Frontal cortex (tissue), 4 donors: ENCODE results near the gene PML. TPM values are rescaled to one million over a fixed set of nuclear protein-coding genes. Genes with fewer than 3 reads are reported as not detected.

Experiments used
- DNase-seq, 2 donors: peaks; one replicate each; pipeline ENCODE4 v3.0.0; 2012; ENCODE audit warnings: low spot score in 2 of 2
- FAIRE-seq: peaks from 2 replicates; lab custom pipeline; 2012; peaks lifted over from hg19 to GRCh38; lab: Jason Lieb, UNC
- total RNA-seq: library from RNA; depleted of rRNA; stranded (reverse); fragments of >200 nt; gene quantifications from one replicate; pipeline ENCODE4 v1.2.3, GENCODE V29; 2014
- donor health status: control.
- donor health status: control.
- donor health status: control.

The PML gene
- total RNA-seq, 1 donor from 2014 or later: 3.7 TPM

DNA sequence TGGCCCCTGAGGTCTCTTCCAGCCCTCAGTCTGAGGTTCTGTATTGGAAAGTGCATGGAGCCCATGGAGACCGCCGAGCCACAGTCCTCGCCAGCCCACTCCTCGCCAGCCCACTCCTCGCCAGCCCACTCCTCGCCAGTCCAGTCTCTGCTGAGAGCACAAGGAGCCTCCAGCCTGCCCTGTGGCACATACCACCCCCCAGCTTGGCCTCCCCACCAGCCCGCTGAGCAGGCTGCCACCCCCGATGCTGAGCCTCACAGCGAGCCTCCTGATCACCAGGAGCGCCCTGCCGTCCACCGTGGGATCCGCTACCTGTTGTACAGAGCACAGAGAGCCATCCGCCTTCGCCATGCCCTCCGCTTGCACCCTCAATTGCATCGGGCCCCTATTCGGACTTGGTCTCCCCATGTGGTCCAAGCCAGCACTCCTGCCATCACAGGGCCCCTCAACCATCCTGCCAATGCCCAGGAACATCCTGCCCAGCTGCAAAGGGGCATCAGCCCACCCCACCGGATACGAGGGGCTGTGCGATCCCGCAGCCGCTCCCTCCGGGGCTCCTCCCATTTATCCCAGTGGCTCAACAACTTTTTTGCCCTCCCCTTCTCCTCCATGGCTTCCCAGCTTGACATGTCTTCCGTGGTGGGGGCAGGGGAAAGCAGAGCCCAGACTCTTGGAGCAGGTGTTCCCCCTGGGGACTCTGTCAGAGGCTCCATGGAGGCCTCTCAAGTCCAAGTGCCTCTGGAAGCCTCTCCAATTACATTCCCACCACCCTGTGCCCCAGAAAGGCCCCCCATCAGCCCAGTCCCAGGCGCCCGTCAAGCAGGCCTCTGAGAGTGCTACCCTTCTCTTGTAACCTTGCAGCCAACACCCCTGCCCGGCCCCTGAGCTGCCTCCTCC lies 40.9 kb downstream of the PML start:
- DNase-seq (no peak), FAIRE-seq (no peak)

GRCh38 chr15:74036271-74037170 lies 42.0 kb downstream of the PML start:
- no peak for FAIRE-seq
- peak; percentile 57 to 81 for DNase-seq

- DNase-seq: no peak
- no peak for FAIRE-seq
Measured at GRCh38 chr15:74037171-74038117, 42.9 kb downstream of the PML start.

DNA sequence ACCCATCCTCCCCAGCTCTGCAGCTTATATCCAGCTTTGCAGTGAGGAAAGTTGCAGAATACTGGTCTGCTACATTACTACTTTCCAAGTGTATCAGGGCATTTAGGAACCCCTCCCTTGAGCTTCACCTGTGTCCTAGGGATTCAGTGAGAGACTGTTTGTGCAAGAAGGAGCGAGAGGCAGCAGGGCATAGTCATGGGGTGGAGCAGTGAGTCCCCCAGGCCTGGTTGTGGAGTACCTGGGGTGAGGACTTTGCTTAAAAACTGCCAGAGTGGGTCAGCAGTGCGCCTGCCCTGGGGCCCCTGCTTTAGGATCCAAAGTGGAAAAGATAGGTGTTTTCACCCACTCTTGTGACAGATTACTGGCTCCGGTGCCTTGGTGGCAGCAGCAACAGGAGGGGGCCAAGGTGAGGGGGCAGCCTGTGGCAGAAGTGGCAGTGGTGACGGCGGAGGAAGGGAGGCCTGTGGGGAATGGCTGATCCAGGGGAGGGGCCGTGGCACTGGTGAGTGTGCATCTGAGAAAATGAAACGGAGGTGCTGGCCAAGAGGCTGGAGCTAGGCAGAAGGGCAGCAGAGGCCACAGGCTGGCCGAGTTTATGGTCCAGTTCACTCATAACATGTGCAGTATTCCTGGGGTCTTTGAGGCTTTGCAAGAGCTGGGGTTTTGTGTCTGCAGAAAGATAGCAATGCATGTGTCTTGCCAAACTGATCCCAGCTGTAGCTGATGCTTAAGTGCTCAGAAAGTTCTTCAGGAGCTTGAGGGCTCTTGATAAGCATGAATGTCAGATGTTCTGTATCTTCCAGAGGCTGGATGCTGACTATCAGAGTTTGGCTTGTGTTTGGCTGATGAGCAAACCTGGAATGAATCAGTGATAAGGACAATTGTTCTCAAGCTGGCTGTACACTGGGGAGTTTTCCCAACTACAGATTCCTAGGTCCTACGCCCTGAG lies 44.5 kb downstream of the PML start:
- FAIRE-seq (no peak), DNase-seq (no peak)

GRCh38 chr15:74039656-74040010 lies 45.1 kb downstream of the PML start:
- no peak for FAIRE-seq

DNA sequence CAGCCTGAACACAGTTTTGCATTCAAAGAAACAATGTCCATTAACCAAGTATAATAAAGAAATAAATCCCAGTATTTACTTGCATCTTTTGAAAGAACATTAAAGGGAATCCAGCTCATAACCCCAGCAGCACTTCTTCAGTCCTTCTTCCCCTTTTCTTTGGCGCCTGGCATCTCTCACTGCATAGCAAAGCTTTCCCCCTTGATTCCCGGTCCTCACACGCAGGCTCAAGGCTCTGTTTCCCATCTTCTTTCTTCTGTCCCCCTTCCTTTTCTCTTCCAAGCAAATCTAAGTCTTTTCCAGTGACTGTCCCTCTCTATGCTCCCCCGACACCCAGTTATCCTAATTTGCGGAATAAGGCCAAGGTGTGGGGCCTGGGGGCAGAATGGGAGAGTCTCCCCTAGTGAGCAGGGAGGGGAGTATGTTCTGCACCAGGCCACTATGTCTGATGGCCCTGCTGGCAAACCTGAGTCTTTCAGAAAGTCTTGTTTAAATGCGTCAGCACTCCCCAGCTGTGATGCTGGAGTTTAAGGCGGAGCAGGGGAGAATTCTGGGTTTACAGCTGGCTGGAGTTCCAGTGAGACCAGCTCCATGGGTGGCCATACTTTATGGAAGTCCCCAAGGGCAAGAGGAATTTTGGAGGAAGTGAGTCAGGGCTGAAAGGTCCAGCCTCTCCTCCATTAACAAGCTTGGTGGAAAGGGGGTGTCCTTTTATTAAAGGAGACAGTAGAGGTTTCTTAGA lies 45.8 kb downstream of the PML start:
- FAIRE-seq: no peak

More at GRCh38 chr15:74039656-74040010, 45.1 kb downstream of the PML start:
- DNase-seq: no peak

DNA sequence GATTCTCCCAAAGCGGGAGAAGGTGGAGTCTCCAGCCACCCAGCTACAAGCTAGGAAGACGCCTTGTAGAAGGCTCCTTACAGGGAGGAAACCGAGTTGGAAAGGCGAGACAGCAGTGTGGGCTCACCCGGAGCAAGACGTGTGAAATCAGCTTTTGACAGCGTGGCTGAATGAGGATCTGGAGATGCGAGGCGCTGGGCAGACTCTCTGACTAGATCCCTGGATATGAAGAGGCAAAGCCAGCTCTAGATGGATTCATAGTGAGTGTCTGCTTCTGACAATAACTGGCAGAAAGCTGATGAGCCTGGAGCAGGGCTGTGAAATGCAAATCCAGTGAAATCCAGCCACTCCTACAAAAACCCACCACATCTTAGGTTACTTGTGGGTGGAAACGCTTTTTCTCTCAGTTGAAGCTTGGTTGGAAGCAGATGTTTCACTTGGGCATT lies 46.8 kb downstream of the PML start:
- DNase-seq (no peak), FAIRE-seq (no peak)

More for the DNA sequence above, 45.8 kb downstream of the PML start:
- no peak for DNase-seq

DNA sequence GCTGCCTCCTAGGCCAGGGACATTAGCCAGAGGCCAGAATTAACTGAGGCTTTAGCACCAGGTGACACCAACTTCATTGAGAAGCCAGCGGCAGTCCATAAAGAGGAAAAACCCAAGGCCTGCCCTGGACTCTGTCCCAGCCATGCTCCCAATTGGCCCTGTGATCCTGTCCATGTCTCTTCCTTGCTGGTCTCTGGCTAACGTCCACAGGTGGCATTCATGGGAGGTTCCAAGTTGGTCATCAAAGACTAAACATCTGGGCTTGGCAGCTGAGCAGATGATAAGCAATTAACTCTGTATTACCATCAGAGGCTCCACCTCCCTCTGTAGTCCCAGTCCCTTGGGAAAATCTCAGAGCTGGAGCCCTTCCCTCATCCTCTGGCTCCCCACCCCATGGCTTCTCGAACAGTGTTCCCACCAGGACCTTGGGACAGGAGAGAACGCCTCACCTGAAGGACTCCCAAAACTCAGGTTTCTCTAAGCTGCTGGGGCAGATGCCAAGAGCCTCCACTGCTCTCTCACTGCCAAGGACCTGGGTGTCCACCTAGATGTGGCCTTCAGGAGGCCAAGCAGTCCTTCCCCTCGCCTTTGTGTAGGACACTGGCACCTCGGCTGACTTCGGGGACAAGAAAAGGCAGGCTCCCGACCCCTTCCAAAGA lies 47.4 kb downstream of the PML start:
- no peak for DNase-seq
- FAIRE-seq: no peak

DNA sequence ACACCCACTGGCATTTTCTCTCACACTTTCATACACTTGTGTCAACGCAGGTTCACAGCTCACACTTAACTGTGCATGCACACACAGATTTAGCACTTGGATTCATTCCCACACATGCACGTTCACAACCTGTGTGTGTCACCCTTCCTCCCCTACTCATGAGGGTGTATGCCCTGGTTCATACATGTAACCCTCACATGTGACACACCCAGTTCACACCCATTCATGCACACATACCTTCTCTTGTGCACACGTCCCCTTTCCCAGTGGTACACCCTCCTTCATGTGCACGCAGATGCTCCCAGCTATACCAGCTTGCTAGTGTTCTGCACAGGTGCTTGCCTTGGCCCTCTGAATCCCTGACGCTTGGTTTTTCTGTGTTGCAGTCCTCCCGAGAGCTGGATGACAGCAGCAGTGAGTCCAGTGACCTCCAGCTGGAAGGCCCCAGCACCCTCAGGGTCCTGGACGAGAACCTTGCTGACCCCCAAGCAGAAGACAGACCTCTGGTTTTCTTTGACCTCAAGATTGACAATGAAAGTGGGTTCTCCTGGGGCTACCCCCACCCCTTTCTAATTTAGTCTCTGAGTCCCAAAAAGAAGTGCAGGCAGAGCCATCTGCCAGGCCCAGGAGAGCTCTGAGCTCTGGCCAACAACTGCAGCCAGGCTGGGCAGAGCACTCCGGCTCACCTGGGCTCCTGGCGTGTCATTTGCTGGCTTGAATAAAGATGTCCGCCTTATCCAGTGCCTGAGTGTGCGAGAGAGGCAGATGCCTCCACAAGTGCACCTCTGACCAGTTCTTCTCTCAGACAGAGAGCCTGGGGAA lies 48.3 kb downstream of the PML start:
- no peak for DNase-seq
- FAIRE-seq: no peak

- DNase-seq (no peak), FAIRE-seq (no peak)
Measured at GRCh38 chr15:74043425-74044266, 49.1 kb downstream of the PML start.

- FAIRE-seq: no peak
- DNase-seq: no peak
Measured at GRCh38 chr15:74044267-74045110, 50.0 kb downstream of the PML start.

- FAIRE-seq (no peak), DNase-seq (no peak)
Measured at GRCh38 chr15:74045184-74045583, 50.7 kb downstream of the PML start.

GRCh38 chr15:74045636-74046274 lies 51.2 kb downstream of the PML start:
- DNase-seq: no peak
- FAIRE-seq: no peak

- DNase-seq (no peak), FAIRE-seq (no peak)
Measured at GRCh38 chr15:74046275-74046674, 51.8 kb downstream of the PML start.
